Body of pancreas (tissue), 4 donors: Measurements from ENCODE around the gene MREG.

Source experiments
- POLR2A ChIP-seq, 3 donors: fragments of 450-650 bp; IDR thresholded peaks; one replicate each; pipeline ENCODE4 v1.6.1; 2016; ENCODE audit warnings: antibody characterized with exemption in 3 of 3, mild to moderate bottlenecking in 2 of 3
- TF ChIP-seq, protein P1 (sequence below), 7 experiments: fragments of 450-650 bp in 4 of 7; fragments of 200-600 bp in 3 of 7; sonication (generic) in 3 of 7; IDR thresholded peaks; one replicate each; pipeline ENCODE4 v1.5.1; 2016 to 2019; ENCODE audit warnings: antibody characterized with exemption in 7 of 7

DNA sequence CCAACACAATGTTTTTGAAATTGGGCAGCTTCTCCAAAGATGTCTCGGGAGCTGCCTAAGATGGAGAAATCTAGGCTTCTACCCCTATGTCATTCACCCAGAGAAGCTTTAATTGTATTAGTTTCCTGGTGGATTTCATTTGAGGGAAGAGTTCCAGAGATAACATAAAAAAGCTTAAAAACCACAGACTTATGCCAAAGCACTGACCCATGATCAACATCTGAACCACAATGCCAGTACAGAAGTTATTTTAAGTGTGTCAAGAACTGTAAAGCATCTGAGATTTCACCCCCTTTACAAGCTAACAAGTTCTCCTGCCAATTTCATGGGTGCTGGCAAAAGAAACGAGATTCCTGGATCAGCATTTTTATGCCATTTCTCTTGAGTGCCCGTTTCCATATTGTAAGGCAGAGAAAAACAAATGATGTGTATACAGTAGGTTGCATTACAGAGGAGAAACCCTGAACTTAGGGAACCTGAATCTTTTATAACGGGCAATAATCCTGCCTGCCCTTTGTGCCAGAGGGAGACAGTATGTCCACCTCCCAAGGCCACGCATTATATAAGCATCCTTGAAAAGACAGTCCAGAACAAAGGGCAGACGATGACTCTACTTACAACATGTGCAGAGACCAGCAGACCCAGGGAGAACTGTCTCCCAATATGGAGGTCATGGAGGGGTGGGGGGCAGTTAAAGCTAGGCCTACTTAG is 44.1 kb downstream of the MREG start:
- TF ChIP-seq, protein P1, sequence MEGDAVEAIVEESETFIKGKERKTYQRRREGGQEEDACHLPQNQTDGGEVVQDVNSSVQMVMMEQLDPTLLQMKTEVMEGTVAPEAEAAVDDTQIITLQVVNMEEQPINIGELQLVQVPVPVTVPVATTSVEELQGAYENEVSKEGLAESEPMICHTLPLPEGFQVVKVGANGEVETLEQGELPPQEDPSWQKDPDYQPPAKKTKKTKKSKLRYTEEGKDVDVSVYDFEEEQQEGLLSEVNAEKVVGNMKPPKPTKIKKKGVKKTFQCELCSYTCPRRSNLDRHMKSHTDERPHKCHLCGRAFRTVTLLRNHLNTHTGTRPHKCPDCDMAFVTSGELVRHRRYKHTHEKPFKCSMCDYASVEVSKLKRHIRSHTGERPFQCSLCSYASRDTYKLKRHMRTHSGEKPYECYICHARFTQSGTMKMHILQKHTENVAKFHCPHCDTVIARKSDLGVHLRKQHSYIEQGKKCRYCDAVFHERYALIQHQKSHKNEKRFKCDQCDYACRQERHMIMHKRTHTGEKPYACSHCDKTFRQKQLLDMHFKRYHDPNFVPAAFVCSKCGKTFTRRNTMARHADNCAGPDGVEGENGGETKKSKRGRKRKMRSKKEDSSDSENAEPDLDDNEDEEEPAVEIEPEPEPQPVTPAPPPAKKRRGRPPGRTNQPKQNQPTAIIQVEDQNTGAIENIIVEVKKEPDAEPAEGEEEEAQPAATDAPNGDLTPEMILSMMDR (IDR thresholded peaks at IDR 0.05), result no peak
- TF ChIP-seq POLR2A (IDR thresholded peaks at IDR 0.05), result no peak
